DMS79 treated with DMSO at 0.1 percent for 48 hours (cell line): Measurements from ENCODE around the gene GALNT17.
A peak's percentile ranks its signal among the peaks of the same experiment; 100 is the strongest.
"Not testable (repeated sequence)": the region's sequence is repeated elsewhere in the genome, so short reads cannot be mapped to it uniquely, and the experiment has no call there.

ENCODE experiments used
- DNase-seq: peaks from one replicate; lab custom pipeline; 2025; lab: John Stamatoyannopoulos, UW

The GALNT17 gene

DNA sequence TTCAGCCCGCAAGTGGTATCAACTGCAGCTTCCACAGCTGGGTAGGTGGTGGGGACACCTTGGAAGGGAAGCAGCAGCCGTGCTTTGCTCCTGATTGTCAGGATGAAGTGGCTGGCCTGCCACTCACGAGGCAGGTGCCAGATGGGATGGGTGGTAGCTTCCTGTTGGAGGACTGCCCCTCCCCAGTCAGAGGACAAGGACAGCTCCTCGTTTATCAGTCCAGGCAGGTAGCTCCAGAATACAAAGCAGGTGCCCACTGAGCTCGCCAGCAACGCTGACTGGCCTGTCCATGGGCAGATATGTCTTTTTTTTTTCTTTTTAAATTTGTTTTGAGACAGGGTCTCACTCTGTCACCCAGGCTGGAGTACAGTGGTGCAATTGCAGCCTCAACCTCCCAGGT, 431.3 kb downstream of the GALNT17 start:
- no peak for DNase-seq

DNA sequence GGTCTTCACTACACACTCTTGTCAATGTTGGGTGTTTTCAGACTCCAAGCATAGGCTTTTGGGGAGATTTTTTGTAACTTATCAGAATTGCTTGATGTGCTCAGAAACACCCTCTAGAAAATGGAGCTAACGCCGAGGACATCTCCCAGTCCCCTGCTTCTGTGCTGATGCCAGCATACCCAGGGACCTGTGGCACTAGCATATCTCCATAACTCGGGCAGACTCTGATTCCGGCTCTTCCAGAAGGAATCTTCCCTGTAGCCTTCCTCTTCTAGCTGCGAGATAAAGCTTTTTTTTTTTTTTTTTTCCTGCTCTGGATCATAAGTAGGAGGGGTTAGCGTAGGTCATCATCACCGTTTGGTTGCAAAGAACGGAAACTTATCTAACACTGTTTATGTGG, 434.4 kb downstream of the GALNT17 start:
- DNase-seq = no peak

DNA sequence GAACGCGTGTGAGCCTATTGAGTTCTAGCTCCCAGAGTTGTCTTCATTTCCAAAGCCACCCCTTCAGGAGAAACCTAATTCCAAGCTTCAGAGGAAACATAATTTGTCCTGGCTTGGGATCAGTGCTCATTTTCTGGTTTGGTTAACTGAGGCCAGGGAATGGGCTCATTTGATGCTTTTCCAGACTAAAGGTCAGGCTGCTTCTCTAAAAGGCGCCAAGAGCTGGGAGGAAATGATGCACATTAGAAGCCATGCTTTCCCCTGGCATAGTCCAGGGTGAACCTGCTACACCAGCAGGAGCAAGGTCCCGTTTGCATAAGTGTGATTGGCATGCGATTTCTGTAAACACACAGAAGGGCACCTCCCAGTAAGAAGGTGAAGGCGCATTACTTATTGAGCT, 435.0 kb downstream of the GALNT17 start:
- no peak for DNase-seq

DNA sequence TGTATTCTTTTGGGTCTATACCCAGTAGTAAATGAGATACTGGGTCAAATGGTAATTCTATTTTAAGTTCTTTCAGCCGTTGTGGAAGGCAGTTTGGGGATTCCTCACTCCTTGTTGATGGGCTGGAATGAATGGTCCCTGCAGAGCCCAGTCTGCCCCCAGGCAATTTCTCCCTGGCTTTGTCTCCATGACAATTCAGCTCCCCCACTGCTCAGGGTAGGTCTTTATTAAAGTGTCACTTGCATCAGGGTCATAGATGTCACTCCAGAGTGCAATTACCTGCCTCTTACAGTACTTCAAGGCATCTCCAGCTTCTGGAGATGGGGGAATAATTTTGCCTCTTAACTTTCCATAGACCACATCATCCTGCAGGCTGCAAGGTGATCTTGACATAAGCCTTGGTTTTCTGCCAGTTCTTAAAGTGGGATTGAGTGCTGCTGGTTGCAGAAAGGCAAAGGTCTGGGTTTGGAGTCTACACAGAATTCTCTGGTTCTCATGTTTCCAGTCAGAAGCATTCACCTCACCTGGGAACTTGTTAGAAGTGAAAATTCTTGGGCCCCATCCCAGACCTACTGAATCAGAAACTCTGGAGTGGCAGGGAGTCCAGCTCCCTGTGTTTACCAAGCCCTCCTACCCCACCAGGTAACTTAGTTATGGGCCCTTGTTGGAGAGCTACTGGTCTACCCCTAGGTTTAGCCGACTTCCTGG, 442.4 kb downstream of the GALNT17 start:
- DNase-seq = no peak

DNA sequence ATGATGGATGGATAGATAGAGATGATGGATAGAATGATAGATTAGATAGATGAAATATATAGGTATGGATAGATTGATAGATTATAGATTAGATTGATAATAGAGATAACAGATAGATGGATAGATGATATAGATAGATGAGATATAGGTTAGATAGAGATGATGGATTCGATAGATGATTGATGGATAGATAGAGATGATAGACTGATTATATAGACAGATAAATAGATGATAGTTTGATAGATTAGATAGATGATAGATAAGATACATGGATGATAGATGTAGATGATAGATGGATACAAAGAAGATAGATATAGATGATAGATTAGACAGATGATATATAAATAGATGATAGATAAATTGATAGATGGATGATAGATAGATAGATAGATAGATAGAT, 448.1 kb downstream of the GALNT17 start:
- DNase-seq = no peak

DNA sequence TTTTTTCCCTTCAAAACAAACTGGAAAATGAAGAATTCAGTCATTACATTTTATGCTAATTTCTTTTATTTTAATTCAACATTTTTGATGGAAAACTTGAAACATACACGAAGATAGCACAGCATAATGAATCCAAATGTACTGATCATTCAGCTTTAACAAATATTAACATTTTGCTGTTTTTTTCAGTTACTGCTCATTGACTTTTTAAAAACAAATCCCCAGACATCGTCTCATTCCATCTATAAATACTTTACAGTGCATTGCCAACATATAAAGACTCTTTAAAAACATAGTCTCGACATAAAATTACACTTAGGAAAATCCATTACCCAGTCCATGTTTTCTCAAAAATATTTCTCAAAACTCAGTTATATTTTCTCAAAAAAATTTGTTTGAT, 452.3 kb downstream of the GALNT17 start:
- DNase-seq = no peak

DNA sequence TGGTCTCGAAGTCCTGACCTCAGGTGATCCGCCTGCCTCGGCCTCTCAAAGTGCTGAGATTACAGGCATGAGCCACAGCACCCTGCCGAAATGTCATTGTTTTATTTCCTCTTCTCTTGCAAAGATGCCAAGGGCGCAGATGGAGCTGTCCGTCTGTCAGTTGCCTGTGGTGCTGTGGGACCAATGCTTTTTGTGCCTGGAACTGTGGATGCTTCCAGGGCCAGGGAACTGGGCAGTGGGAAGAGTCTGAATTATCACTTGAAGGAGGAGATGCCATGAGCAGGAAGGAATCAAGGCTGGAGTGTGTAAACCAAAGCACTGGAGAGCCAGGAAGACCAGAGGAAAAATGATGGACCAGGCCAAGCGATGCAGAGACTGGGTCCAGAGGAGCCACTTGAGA, 459.9 kb downstream of the GALNT17 start:
- DNase-seq = no peak

DNA sequence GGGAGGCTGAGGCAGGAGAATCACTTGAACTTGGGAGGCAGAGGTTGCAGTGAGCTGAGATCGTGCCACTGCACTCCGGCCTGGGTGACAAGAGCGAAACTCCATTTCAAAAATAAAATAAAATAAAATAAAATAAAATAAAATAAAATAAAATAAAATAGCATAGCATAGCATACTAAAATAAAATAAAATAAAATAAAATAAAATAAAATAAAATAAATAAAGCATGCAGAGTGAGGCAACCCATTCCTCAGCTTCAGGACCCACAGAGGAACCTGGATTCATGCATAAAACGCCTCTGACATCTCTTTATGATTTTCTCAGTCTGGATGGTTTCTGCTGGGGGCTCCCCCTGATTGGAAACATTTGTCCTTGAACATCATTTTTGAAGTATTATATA, 460.4 kb downstream of the GALNT17 start:
- not testable (repeated sequence) for DNase-seq

DNA sequence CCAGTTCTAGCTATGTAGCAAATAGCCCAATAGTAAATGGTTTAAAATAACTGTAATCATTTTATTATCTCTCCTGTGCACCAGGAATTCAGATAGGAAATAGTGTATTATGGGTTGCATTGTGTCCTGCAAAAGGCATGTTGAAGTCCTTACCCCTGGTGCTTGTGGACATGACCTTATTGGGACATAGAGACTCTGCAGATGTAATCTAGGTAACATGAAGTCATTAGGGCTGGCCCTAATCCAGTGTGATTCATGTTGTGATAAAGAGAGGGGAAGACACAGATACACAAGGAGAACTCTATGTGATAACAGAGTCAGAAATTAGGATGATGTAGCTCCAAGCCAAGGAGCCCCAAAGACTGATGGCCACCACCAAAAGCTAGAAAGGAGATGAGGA, 462.8 kb downstream of the GALNT17 start:
- no peak for DNase-seq

DNA sequence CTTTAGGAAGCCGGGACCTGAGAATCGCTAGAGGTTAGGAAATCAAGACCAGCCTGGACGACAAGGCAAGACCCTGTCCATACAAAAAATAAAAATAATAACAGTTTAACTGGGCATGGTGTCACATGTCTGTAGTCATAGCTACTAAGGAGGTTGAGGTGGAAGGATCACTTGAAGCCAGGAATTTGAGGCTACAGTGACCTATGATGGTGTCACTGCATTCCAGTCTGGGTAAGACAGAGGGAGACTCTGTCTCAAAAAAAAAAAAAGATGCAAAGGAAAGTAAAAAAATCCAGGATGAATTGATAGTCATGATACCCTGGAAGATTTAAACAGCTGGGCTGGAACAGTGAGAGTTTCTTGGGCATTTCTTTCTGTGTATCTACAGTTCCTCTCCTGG, 463.2 kb downstream of the GALNT17 start:
- no peak for DNase-seq

DNA sequence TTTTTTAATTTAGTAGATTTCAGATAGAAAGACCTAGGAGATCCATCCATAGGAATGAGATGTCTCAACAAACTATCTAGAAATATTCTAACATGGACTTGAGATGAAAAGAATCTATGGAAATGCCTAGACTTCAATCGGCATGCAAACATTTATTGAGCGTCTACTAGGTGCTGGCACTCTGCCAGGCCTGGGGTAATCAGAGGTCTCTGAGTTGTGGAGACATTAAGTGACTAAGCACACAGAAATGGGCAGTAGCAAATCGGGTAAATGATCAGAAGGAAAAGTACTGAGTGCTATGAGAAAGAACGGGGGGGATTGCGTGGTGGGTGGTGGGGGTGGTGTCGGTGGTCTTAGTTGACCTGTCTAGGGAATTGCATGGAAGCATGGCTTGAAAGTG, 466.6 kb downstream of the GALNT17 start:
- DNase-seq = no peak

DNA sequence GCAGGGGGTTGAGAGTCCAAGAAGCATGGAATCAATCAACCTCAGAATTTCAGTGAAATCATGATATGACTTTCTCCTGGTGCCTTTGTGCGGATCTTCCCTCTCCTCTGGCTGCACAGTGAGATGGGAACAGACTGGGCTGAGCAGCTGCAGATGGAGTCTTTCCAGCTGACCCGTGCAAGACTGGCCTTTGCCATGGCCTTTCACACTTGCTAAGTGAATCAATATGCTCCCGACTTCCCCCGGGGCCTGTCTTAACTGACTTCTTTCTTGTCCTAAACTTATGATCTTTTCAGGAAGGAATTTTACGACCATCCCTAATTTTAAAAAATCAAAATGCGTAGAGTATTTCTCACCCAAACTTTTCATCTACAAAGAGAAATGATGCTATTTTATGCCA, 469.9 kb downstream of the GALNT17 start:
- DNase-seq = no peak

DNA sequence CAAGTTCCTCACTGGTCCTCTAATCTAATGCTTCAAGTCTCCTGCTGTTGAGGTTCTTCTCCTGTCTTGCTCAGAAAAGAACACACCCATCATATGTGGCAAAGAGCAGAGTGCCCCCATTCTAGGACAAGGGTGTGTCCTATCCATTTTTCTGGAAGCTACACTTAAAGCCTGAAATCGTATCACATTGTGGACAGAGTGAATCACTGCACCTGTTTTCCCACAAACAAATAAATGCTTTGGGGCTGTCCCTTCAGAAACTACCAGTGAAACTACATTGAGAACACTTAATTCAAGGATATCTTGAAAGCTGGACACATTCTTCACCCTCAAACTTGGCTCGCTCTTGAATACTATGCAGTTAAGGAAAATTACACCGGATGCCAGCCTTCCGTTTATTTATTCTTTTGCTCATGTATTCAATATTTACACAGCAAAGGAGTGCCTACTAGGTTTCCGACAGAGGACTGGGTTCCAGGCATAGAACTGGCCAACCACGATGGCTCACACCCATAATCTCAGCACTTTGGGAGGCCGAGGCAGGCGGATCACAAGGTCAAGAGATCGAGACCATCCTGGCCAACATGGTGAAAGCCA, 473.0 kb downstream of the GALNT17 start:
- DNase-seq = no peak

DNA sequence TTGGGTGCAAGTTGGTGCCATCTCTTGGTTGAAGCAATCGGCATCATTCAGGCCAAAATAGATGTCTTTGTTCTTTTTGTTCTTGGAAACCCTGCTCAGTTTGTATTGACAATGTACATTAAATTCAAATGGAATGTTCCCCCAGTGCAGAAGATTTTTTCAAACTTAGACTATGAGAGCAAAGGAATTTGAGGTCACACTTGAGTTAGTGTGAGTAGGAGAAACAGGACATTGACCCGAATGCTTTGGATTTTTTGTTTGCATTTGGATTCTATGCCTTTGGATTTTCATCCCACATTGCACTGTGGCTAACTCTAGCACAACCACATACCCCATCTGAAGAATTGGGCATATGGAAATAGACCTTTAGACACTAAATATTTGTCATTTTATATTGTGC, 480.0 kb downstream of the GALNT17 start:
- DNase-seq = no peak

DNA sequence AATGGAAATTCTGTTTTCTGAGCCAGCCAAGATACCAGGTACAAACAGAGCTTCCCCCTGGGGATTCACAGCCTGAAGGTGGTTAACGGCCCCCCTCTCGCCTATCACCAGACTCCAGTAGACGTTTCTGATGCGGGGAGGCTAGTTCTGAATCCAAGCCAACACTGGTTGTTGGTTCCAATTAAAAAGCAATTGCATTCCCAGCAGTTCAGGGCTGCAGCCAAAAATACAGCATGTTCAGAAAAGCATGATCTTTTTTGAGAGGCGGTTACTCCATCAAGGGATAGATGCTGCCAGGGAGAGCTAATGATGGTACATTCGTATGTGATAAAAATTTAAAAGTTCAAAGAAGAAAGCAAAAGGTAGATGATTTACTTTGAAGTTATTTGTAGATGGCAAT, 481.0 kb downstream of the GALNT17 start:
- no peak for DNase-seq

DNA sequence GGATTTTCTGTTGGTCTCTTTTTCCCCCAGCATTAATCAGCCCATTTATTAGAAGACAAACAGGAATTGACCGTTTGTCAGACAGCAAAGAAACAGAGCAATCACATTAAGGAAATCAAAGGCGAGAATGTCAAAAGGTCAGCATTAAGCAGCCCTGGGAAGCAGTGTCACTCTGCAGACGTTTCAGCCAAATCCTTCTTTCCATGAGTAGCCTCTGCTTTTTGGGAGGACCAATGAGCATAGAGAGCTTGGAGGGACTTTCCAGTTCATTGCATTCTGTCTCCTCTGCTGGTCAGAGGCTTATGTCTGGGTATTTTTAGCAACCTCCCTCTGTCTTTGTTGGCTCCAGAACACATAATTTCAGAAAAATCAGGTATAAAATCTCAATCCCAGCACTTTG, 481.4 kb downstream of the GALNT17 start:
- no peak for DNase-seq

DNA sequence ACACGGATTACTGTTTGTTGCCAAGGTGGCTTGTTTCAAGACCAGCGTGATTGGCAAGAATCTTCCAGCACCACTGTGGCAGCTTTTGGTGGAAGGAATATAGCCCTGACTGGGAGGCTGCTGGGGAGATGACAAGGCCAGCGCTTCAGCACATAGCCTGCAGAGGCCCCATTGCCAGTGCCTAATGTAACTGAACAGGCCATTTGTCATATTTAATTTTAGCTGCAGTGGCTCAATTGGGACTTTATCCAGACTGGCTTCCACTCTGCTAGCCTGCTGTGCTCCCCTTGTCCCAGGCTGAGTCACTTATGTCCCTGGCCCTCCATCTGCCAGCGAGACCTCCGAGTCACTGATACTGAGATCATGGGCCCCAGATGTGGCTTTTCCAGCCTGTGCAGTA, 483.1 kb downstream of the GALNT17 start:
- no peak for DNase-seq

DNA sequence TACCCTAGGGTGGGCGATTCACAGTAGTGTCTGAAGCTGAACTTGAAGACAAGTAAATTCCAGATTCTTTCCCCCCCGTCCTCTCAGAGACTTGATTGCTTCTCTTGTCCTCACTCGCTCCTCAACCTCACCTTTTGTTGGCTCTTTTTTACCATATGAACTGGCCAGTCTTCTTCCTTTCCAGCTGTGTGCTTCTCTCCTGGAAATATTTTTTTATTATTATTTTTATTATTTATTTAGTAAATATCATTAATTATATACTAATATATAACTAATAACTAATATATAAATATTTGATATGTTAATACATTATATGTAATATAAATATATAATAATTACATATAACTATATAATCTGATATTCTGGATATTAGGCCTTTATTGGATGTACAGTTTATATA, 484.3 kb downstream of the GALNT17 start:
- DNase-seq = no peak

DNA sequence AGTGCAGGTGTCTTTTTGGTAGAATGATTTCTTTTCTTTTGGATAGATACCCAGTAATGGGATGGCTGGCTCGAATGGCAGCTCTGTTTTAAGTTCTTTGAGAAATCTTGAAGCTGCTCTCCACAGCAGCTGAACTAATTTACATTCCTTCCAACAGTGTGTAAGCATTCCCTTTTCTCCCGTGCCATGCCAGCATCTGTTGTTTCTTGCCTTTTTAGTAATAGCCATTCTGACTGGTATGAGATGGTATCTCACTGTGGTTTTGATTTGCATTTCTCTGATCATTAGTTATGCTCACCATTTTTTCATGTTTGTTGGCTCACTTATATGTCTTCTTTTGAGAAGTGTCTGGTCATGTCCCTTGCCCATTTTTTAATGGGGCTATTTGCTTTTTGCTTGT, 486.3 kb downstream of the GALNT17 start:
- DNase-seq = no peak

DNA sequence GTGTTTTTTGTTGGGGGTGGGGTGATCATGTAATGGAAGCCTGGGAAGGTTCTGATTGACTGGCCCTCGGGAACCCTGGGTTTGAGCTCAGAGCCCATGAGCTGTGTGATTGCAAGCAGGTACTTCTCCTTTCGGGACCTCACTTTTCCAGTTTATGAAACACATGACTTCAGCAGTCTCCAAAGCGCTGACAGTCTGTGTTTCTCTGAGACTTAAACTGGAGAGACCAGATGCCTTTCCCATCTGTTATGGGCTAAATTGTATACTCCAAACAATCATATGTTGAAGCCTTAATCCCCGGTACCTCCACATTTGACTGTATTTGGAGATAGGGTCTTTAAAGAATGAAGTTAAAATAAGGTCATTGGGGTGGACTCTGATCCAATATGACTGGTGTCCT, 493.6 kb downstream of the GALNT17 start:
- DNase-seq = no peak

DNA sequence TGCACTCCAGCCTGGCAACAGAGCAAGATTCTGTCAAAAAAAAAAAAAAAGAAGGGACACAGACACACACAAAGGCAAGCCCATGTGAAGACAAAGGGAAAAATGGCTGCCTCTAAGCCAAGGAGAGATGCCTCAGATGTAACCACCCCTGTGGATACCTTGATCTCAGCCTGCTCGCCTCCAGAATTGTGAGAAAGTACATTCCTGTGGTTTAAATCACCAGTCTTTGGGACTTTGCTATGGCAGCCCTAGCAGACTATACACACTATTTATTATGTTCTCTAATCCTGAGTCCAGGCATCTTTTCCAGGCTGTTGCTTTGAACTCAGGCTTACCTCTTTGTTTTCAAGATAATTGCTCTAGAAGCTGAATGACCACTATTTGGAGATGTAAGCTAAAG, 494.3 kb downstream of the GALNT17 start:
- DNase-seq = no peak

DNA sequence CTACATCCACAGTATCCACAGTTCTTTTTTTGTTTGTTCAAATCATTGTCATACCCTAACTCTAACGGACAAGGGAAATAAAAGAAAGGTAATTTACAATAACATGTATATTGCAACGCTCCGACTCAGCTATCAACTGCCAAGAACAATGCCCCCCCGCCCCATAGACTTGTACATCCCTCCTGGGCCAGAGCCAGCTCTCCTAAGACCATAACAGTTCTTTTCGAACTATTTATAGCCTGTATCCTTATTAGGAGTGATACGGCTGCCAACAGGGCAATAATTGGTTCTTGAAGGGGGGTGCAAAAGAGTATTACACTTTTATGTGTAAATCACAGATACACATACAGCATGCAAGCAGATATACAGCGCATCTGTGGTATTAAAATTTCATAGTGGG, 495.7 kb downstream of the GALNT17 start:
- no peak for DNase-seq

DNA sequence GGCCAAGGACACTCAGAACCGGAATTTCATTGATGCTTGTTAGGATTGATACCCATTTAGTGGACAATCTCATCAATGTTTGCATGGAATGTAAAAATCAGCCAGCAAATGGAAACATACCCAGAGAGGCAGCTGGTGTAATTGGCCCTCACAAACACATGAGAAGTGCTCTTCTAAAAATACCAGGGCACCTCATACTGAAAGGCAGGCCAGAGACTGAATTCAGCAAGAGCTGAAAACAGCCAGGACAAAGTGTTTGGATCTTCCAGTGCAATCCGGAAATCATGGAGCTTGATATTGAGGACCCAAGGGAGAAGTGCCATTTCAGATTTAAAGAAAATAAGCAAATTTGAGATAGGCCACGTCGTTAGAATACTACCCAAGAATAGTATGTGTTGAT, 498.6 kb downstream of the GALNT17 start:
- DNase-seq = no peak

DNA sequence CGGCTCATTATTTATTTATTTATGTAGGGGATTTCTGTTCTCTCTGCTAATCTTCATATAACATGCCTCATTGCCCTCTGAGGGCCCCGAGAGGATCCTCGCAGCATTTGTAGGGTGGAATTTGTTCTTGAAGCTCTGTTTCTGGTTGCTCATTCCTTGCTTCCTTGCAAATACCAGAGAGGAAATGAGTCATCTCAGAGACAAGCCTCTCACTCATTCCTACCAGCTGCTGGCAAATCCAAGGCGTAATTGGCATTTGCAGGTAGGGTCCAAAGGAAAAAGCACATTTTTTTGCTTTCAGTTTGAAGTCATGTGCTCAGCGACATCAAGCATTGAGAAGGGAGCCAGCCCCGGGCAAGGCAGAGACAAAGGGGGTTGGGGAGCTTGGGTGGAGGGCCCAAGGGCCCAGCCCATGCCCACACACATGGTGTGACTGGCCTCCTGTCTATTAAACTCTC, 501.6 kb downstream of the GALNT17 start:
- DNase-seq = peak; percentile 1
